ENCODE results near the gene MTLN. TPM values are rescaled to one million over a fixed set of nuclear protein-coding genes. Genes with fewer than 3 reads are reported as not detected.

MTLN gene
- total RNA-seq (2021; fragmentation: NEBNext Ultra II Directional; extraction: Animal tissue kit (Norgen Biotek cat#: 25700)) (38.6 and 46.8 TPM in 2 replicates), polyA plus RNA-seq (2011; rRNA removed) (104 and 120 TPM in 2 replicates), polyA minus RNA-seq (2011; rRNA and poly(A)+ RNA removed) (7.9 and 9.5 TPM in 2 replicates)
- 84.0 TPM for polyA plus RNA-seq (2011; cell fraction: cytosol; rRNA removed)
- 106 TPM for polyA plus RNA-seq (2011; cell fraction: nucleus; rRNA removed)
- polyA plus RNA-seq (2012, experiment 1 of 2) = 24.0 to 75.6 TPM (median 60.7 TPM) in 4 replicates
- polyA plus RNA-seq (2012, experiment 2 of 2) = 142 TPM
- polyA plus RNA-seq (2013, experiment 1 of 2) = 79.4 TPM
- polyA plus RNA-seq (2013, experiment 2 of 2) = 70.0 TPM
- polyA minus RNA-seq (2011; cell fraction: cytosol; rRNA and poly(A)+ RNA removed) = 24.1 TPM
- polyA minus RNA-seq (2011; cell fraction: nucleus; rRNA and poly(A)+ RNA removed) = 25.1 TPM
- long read RNA-seq, experiment 1, transcript MTLN-203 (2 exons, 441 nt) = major isoform, 34 of 35 reads
- long read RNA-seq, experiment 1, partial matches to known transcripts = 0 of 35 reads
- long read RNA-seq, experiment 1, other reads (novel, unspliced or antisense) = 1 of 35 reads
- long read RNA-seq, experiment 2, partial matches to known transcripts = 0 of 1 reads
- long read RNA-seq, experiment 2, other reads (novel, unspliced or antisense) = 1 of 1 reads

GRCh38 chr2:110211938-110212858 lies at the start of gene MTLN:
Gene MTLN, minus strand, starts transcription at chr2:110212547. Its CDS starts 22 bp downstream, at chr2:110212525.
- H2BK5ac ChIP-seq (ENCODE audit: low read depth, low read length) = peak within 1 kb of the TSS; percentile 72
- no peaks in the 10 kb centered on the region for H3K79me1 ChIP-seq (ENCODE audit: low read depth, low read length)
- WGBS, 2 experiments (ENCODE audit: extremely low coverage in 1 of 2, insufficient coverage in 1 of 2, insufficient read length in 1 of 2, insufficient replicate concordance in 2 of 2, low coverage in 1 of 2, low lambda C conversion rate in 2 of 2, missing lambda C conversion rate in 1 of 2) = 4% methylated on average over 53 of the region's 54 CpGs; no CpG with 5 or more reads in 1 of the 2 experiments
- no peak within 1 kb of the TSS for H3K14ac ChIP-seq (ENCODE audit: insufficient read length)
- no peak within 1 kb of the TSS for H3K56ac ChIP-seq (replicated peaks; ENCODE audit: insufficient read length, low read depth, low read length)
- ChIA-PET POLR2A (ENCODE audit: partially characterized antibody) (interaction anchor here (1.0 kb wide), 1 partner anchor 11 kb away, joined by 4 read pairs; no protein-coding TSS in a partner anchor), CTCF (ENCODE audit: partially characterized antibody) (interaction anchor here (1.4 kb wide), 1 partner anchor 55 kb away, joined by 3 read pairs; no protein-coding TSS in a partner anchor)
- peak within 1 kb of the TSS; percentile 93; the same call in 1 of the 2 replicates for H3K18ac ChIP-seq (ENCODE audit: extremely low read depth, low read length)
- H3K9ac ChIP-seq (replicated peaks in 1 of 4; ENCODE audit: extremely low read depth in 1 of 4, low read depth in 3 of 4, low read length in 3 of 4) = peak within 1 kb of the TSS; percentile 83 to 93 (median 89)
- peaks cover 4% of the 10 kb centered on the region; the same call in 1 of the 2 replicates for H3K23me2 ChIP-seq (ENCODE audit: low read depth, low read length)
- peak within 1 kb of the TSS; percentile 69; the same call in 1 of the 2 replicates for H3K27ac ChIP-seq (ENCODE audit: low read depth, low read length)
- no peaks in the 10 kb centered on the region for H3K27me3 ChIP-seq (replicated peaks in 1 of 4; ENCODE audit: control insufficient read depth in 3 of 4, extremely low read depth in 1 of 4, insufficient read depth in 3 of 4, low read length in 3 of 4)
- peak within 1 kb of the TSS; percentile 73 to 92 (median 86) for H3K4me3 ChIP-seq (ENCODE audit: extremely low read depth in 1 of 4, insufficient read depth in 2 of 4, low read depth in 3 of 4, low read length in 4 of 4)
- 0 out of 2 replicates have a peak within 1 kb of the TSS, but pooled peaks have one; percentile 43 for H2BK20ac ChIP-seq (ENCODE audit: low read length)
- peak within 1 kb of the TSS; percentile 96 for H2BK12ac ChIP-seq (ENCODE audit: low read depth, low read length)
- no peak for FAIRE-seq
- peak within 1 kb of the TSS; percentile 46 for H4K91ac ChIP-seq (replicated peaks; ENCODE audit: insufficient read length, low read length)
- peaks cover 2 to 6% (median 2%) of the 10 kb centered on the region in 4 experiments; a peak in 2 of 8 replicates for H3K36me3 ChIP-seq (ENCODE audit: control insufficient read depth in 2 of 4, insufficient read depth in 4 of 4, low read length in 3 of 4)
- peak within 1 kb of the TSS; percentile 65 for H4K5ac ChIP-seq (ENCODE audit: insufficient read length, low read depth, low read length)
- H2AFZ ChIP-seq (ENCODE audit: low read length) = peak within 1 kb of the TSS; percentile 96
- H4K8ac ChIP-seq (ENCODE audit: extremely low read depth, insufficient read depth, low read length) = 0 out of 2 replicates have a peak within 1 kb of the TSS, but pooled peaks have one; percentile 93
- H3K4ac ChIP-seq (replicated peaks; ENCODE audit: insufficient read length, low read depth, low read length) = no peak within 1 kb of the TSS
- no peak within 1 kb of the TSS for H2BK120ac ChIP-seq (replicated peaks; ENCODE audit: low read depth, low read length)
- no peaks in the 10 kb centered on the region for H4K20me1 ChIP-seq (replicated peaks in 1 of 2; ENCODE audit: control insufficient read depth in 1 of 2, insufficient read depth in 2 of 2, low read length in 2 of 2)
- no peak within 1 kb of the TSS for H2AK5ac ChIP-seq (ENCODE audit: low read depth, low read length)
- H2BK15ac ChIP-seq (ENCODE audit: low read length) = 0 out of 2 replicates have a peak within 1 kb of the TSS, but pooled peaks have one; percentile 73
- peaks cover 0 to 4% of the 10 kb centered on the region in 2 experiments; a peak in 1 of 4 replicates for H3K79me2 ChIP-seq (ENCODE audit: control insufficient read depth in 1 of 2, insufficient read depth in 2 of 2, low read length in 2 of 2)
- H3K4me2 ChIP-seq (ENCODE audit: insufficient read depth in 1 of 2, low read depth in 2 of 2, low read length in 2 of 2) = peak within 1 kb of the TSS; percentile 67 to 92
- peak in 1 of 2 experiments; percentile 80 for DNase-seq (ENCODE audit: low read depth in 1 of 2, low spot score in 2 of 2)
- no peak within 1 kb of the TSS for H3K23ac ChIP-seq (ENCODE audit: insufficient read length)
- H3K9me3 ChIP-seq (ENCODE audit: insufficient read depth in 2 of 2, low read depth in 1 of 2, low read length in 1 of 2) = peaks cover 7 to 17% of the 10 kb centered on the region in 2 experiments; a peak in 3 of 4 replicates
- no peaks in the 10 kb centered on the region for H3K4me1 ChIP-seq (replicated peaks in 1 of 4; ENCODE audit: control insufficient read depth in 3 of 4, insufficient read depth in 4 of 4, low read length in 3 of 4)
- TF ChIP-seq POU5F1 (IDR thresholded peaks at IDR 0.05; ENCODE audit: low read depth, low read length) (no peak), CBX5 (IDR thresholded peaks at IDR 0.05; ENCODE audit: low read depth, low read length) (no peak), MAX (IDR thresholded peaks at IDR 0.05) (peak; percentile 93), EGR1 (IDR thresholded peaks at IDR 0.05; ENCODE audit: borderline replicate concordance, low read depth, low read length) (no peak), CREB1 (IDR thresholded peaks at IDR 0.05) (0 out of 2 replicates have a peak, but pooled peaks have one; percentile 33), RBBP5 (IDR thresholded peaks at IDR 0.05; ENCODE audit: borderline replicate concordance, low read depth, low read length) (no peak; the same call in 1 of the 2 replicates), CHD2 (IDR thresholded peaks at IDR 0.05; ENCODE audit: low read length) (no peak), RXRA (IDR thresholded peaks at IDR 0.05; ENCODE audit: insufficient read depth, low read depth, low read length) (no peak)

Measured in H1 (cell line).